Mesenchymal stem cell (in vitro differentiated cells and primary cell): ENCODE data around the gene RRAS2.

Experiments
- DNase-seq: peaks from one replicate; pipeline ENCODE4 v3.0.0-alpha.2; 2013
- H2AFZ ChIP-seq: one replicate; pipeline ENCODE4 v1.6.1; 2013; ENCODE audit warnings: low read depth, mild to moderate bottlenecking, control low read depth, inconsistent platforms, low read length, moderate library complexity
- H2AK5ac ChIP-seq: 2 replicates; pipeline ENCODE4 v1.6.1; 2013; ENCODE audit warnings: low read length, moderate library complexity, mild to moderate bottlenecking, inconsistent platforms; ENCODE audit not compliant: severe bottlenecking
- H2BK120ac ChIP-seq: one replicate; pipeline ENCODE4 v1.6.1; 2013; ENCODE audit warnings: low read depth, mild to moderate bottlenecking, inconsistent platforms, low read length, moderate library complexity
- H2BK12ac ChIP-seq, 2 experiments: one replicate each; pipeline ENCODE4 v1.6.1; 2013; ENCODE audit warnings: inconsistent platforms in 2 of 2, low read length in 2 of 2, mild to moderate bottlenecking in 2 of 2, moderate library complexity in 2 of 2, control low read depth in 1 of 2
- H2BK15ac ChIP-seq: one replicate; pipeline ENCODE4 v1.6.1; 2013; ENCODE audit warnings: mild to moderate bottlenecking, low read depth, inconsistent platforms; ENCODE audit not compliant: poor library complexity, severe bottlenecking
- H2BK5ac ChIP-seq: 2 replicates; pipeline ENCODE4 v1.6.1; 2013; ENCODE audit warnings: low read depth, mild to moderate bottlenecking, low read length, control low read depth, inconsistent platforms; ENCODE audit not compliant: poor library complexity, severe bottlenecking
- H3K14ac ChIP-seq, 2 experiments: one replicate each; pipeline ENCODE4 v1.6.1; 2013; ENCODE audit warnings: inconsistent platforms in 2 of 2, low read length in 2 of 2, control low read depth in 1 of 2, mild to moderate bottlenecking in 1 of 2, moderate library complexity in 1 of 2
- H3K18ac ChIP-seq, 2 experiments: one replicate each; pipeline ENCODE4 v1.6.1; 2013; ENCODE audit warnings: inconsistent platforms in 2 of 2, low read length in 2 of 2, control low read depth in 1 of 2, low read depth in 1 of 2, mild to moderate bottlenecking in 1 of 2
- H3K23ac ChIP-seq, 2 experiments: one replicate each; pipeline ENCODE4 v1.6.1; 2013; ENCODE audit warnings: inconsistent platforms in 2 of 2, low read length in 2 of 2, mild to moderate bottlenecking in 2 of 2, moderate library complexity in 2 of 2, control low read depth in 1 of 2
- H3K27ac ChIP-seq: 2 replicates; pipeline ENCODE4 v1.5.1; 2013; ENCODE audit warnings: mild to moderate bottlenecking, moderate library complexity, low read length, control low read depth, inconsistent platforms; ENCODE audit not compliant: poor library complexity, severe bottlenecking
- H3K27me3 ChIP-seq, 2 experiments: 2 replicates each; pipeline versions ENCODE4 v1.6.1 to v1.7.0; 2013; ENCODE audit warnings: low read length in 2 of 2, mild to moderate bottlenecking in 2 of 2, moderate library complexity in 2 of 2, control low read depth in 1 of 2, inconsistent platforms in 1 of 2; ENCODE audit not compliant: control insufficient read depth in 1 of 2, insufficient read depth in 1 of 2
- H3K36me3 ChIP-seq, 2 experiments: 2 replicates each; pipeline versions ENCODE4 v1.6.1 to v1.7.0; 2013; ENCODE audit warnings: low read length in 2 of 2, control low read depth in 1 of 2, inconsistent platforms in 1 of 2, low read depth in 1 of 2, mild to moderate bottlenecking in 1 of 2; ENCODE audit not compliant: insufficient read depth in 2 of 2, control insufficient read depth in 1 of 2
- H3K4ac ChIP-seq, 2 experiments: one replicate each; pipeline ENCODE4 v1.6.1; 2013; ENCODE audit warnings: inconsistent platforms in 2 of 2, low read length in 2 of 2, mild to moderate bottlenecking in 2 of 2, moderate library complexity in 2 of 2, control low read depth in 1 of 2, low read depth in 1 of 2
- H3K4me1 ChIP-seq: 2 replicates; pipeline ENCODE4 v1.6.1; 2013; ENCODE audit warnings: low read depth, low read length, control low read depth; ENCODE audit not compliant: control insufficient read depth, insufficient read depth
- H3K4me2 ChIP-seq: 2 replicates; pipeline ENCODE4 v1.6.1; 2013; ENCODE audit warnings: low read length, mild to moderate bottlenecking, inconsistent platforms; ENCODE audit not compliant: poor library complexity, severe bottlenecking
- H3K4me3 ChIP-seq, 2 experiments: 2 replicates each; pipeline versions ENCODE4 v1.5.1 to v1.7.0; 2013; ENCODE audit warnings: low read length in 2 of 2, mild to moderate bottlenecking in 2 of 2, control low read depth in 1 of 2, low read depth in 1 of 2; ENCODE audit not compliant: insufficient read depth in 1 of 2
- H3K79me1 ChIP-seq: replicated peaks from 2 replicates; pipeline ENCODE4 v1.6.1; 2013; ENCODE audit warnings: mild to moderate bottlenecking, control low read depth, low read length, inconsistent platforms; ENCODE audit not compliant: poor library complexity, severe bottlenecking
- H3K9ac ChIP-seq: 2 replicates; pipeline ENCODE4 v1.7.0; 2013; ENCODE audit warnings: mild to moderate bottlenecking, low read length, moderate library complexity
- H3K9me3 ChIP-seq: 2 replicates; pipeline ENCODE4 v1.7.0; 2013; ENCODE audit warnings: mild to moderate bottlenecking, low read length; ENCODE audit not compliant: control insufficient read depth
- H4K8ac ChIP-seq: one replicate; pipeline ENCODE4 v1.6.1; 2013; ENCODE audit warnings: inconsistent platforms, mild to moderate bottlenecking, low read length, moderate library complexity
- H4K91ac ChIP-seq: one replicate; pipeline ENCODE4 v1.6.1; 2013; ENCODE audit warnings: mild to moderate bottlenecking, low read length, inconsistent platforms
- WGBS: methylation state at CpG from one replicate; pipeline ENCODE4 v1.1.7; 2013; ENCODE audit warnings: mixed read lengths; 5-methylcytosine and 5-hydroxymethylcytosine counted together

Gene RRAS2

GRCh38 chr11:14336507-14337503 lies 22.2 kb downstream of the RRAS2 start:
- Histone ChIP-seq H3K79me1 (no peaks in the 10 kb centered on the region), H3K9me3 (peaks cover 3% of the 10 kb centered on the region), H2BK120ac (no peak overlapping the region), H3K14ac (no peak overlapping the region), H3K4ac (no peak overlapping the region), H3K4me3 (no peak overlapping the region), H2AK5ac (no peak overlapping the region), H3K9ac (peak overlapping the region; percentile 14), H3K4me1 (peaks cover 10% of the 10 kb centered on the region), H3K36me3 (peaks cover 0 to 3% of the 10 kb centered on the region in 2 experiments), H2BK5ac (no peak overlapping the region), H2BK15ac (no peak overlapping the region), H2AFZ (no peak overlapping the region), H3K4me2 (no peak overlapping the region), H2BK12ac (no peak overlapping the region), H3K23ac (no peak overlapping the region), H3K27me3 (no peaks in the 10 kb centered on the region), H3K27ac (no peak overlapping the region), H4K8ac (no peak overlapping the region), H4K91ac (no peak overlapping the region), H3K18ac (no peak overlapping the region)
- WGBS: under 1% methylated on average over 2 of the region's 2 CpGs
- peak; percentile 94 for DNase-seq

- Histone ChIP-seq H2BK12ac (peak overlapping the region; percentile 6 to 59), H3K18ac (peak overlapping the region in 1 of 2 experiments; percentile 28), H3K27ac (peak overlapping the region; percentile 17), H3K4ac (no peak overlapping the region), H2AK5ac (no peak overlapping the region), H2AFZ (no peak overlapping the region), H3K36me3 (peaks cover 0 to 3% of the 10 kb centered on the region in 2 experiments), H2BK120ac (no peak overlapping the region), H4K8ac (peak overlapping the region; percentile 12), H2BK15ac (no peak overlapping the region), H3K79me1 (no peaks in the 10 kb centered on the region), H3K4me3 (no peak overlapping the region), H3K4me1 (peaks cover 10% of the 10 kb centered on the region), H3K4me2 (no peak overlapping the region), H3K9me3 (peaks cover 3% of the 10 kb centered on the region), H3K9ac (no peak overlapping the region), H4K91ac (no peak overlapping the region), H3K14ac (peak overlapping the region in 1 of 2 experiments; percentile 81), H3K27me3 (no peaks in the 10 kb centered on the region), H3K23ac (no peak overlapping the region), H2BK5ac (no peak overlapping the region)
- DNase-seq: no peak
- WGBS: 40% methylated on average over 1 of the region's 1 CpG
Observed at GRCh38 chr11:14335712-14336111, 23.3 kb downstream of the RRAS2 start.

- no peak overlapping the region for H2BK15ac ChIP-seq
- no peak overlapping the region for H2AFZ ChIP-seq
- H2BK120ac ChIP-seq: no peak overlapping the region
- no peak overlapping the region for H3K23ac ChIP-seq
- peaks cover 3% of the 10 kb centered on the region for H3K9me3 ChIP-seq
- H4K8ac ChIP-seq: no peak overlapping the region
- H3K18ac ChIP-seq: no peak overlapping the region
- no peak overlapping the region for H3K4ac ChIP-seq
- peaks cover 8% of the 10 kb centered on the region for H3K4me1 ChIP-seq
- peaks cover 0 to 3% of the 10 kb centered on the region in 2 experiments for H3K36me3 ChIP-seq
- H2AK5ac ChIP-seq: no peak overlapping the region
- H2BK12ac ChIP-seq: no peak overlapping the region
- no peak overlapping the region for H3K9ac ChIP-seq
- no peaks in the 10 kb centered on the region for H3K79me1 ChIP-seq
- 99% methylated on average over 2 of the region's 2 CpGs for WGBS
- H3K27ac ChIP-seq: no peak overlapping the region
- H3K4me2 ChIP-seq: no peak overlapping the region
- no peak overlapping the region for H2BK5ac ChIP-seq
- H3K4me3 ChIP-seq: no peak overlapping the region
- DNase-seq: no peak
- no peaks in the 10 kb centered on the region for H3K27me3 ChIP-seq
- no peak overlapping the region for H3K14ac ChIP-seq
- no peak overlapping the region for H4K91ac ChIP-seq
Observed at GRCh38 chr11:14334893-14335292, 24.1 kb downstream of the RRAS2 start.

GRCh38 chr11:14334192-14334591 lies 24.8 kb downstream of the RRAS2 start:
- WGBS: no CpG with 5 or more reads among the region's 1 CpG
- no peak overlapping the region for H3K4ac ChIP-seq
- no peaks in the 10 kb centered on the region for H3K27me3 ChIP-seq
- no peak overlapping the region for H3K4me3 ChIP-seq
- H2BK12ac ChIP-seq: no peak overlapping the region
- H3K27ac ChIP-seq: no peak overlapping the region
- H3K4me2 ChIP-seq: no peak overlapping the region
- no peak overlapping the region for H3K23ac ChIP-seq
- H3K14ac ChIP-seq: no peak overlapping the region
- H3K79me1 ChIP-seq: no peaks in the 10 kb centered on the region
- no peak overlapping the region for H2BK5ac ChIP-seq
- no peak overlapping the region for H4K8ac ChIP-seq
- H2AFZ ChIP-seq: no peak overlapping the region
- no peak for DNase-seq
- H3K9ac ChIP-seq: no peak overlapping the region
- H2AK5ac ChIP-seq: no peak overlapping the region
- H3K18ac ChIP-seq: no peak overlapping the region
- H2BK120ac ChIP-seq: no peak overlapping the region
- no peak overlapping the region for H4K91ac ChIP-seq
- no peak overlapping the region for H2BK15ac ChIP-seq
- H3K9me3 ChIP-seq: peaks cover 3% of the 10 kb centered on the region
- peaks cover 0 to 3% of the 10 kb centered on the region in 2 experiments for H3K36me3 ChIP-seq
- peaks cover 8% of the 10 kb centered on the region for H3K4me1 ChIP-seq
